DMS153 treated with DMSO at 0.1 percent for 48 hours (cell line): ENCODE data around the gene JMJD1C.
"Not testable (repeated sequence)": the region's sequence is repeated elsewhere in the genome, so short reads cannot be mapped to it uniquely, and the experiment has no call there.

ENCODE experiments used
- DNase-seq: peaks from one replicate; lab custom pipeline; 2025; ENCODE audit not compliant: unreplicated experiment; lab: John Stamatoyannopoulos, UW

The JMJD1C gene

DNA sequence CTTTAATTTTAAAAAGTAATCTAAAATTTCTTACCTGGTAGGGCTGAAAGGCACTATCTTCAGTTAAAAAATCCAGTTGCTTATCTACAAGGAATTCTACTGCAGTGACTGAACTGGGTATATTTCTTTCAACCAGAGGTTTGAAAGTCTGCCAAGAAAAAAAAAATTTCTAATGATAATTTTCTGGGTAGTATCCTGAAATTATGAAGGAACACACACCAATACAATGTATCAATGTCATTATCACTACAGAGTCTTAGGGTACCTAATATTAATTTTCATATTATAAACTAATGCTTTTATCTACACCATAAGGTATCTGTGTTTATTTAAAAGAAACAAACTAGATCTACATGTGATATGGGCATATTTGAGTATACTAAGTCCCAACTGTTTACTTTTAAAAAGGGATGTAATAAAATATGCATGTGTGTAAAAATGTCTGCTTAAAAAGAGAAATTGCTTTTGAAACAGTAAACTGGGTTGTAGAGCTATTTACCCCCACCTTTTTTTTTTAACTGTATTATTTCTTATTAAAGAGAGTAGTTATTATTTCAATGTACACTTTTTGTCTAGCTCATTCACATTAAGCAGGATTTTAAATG lies 201.1 kb downstream of the JMJD1C start:
- DNase-seq: no peak

DNA sequence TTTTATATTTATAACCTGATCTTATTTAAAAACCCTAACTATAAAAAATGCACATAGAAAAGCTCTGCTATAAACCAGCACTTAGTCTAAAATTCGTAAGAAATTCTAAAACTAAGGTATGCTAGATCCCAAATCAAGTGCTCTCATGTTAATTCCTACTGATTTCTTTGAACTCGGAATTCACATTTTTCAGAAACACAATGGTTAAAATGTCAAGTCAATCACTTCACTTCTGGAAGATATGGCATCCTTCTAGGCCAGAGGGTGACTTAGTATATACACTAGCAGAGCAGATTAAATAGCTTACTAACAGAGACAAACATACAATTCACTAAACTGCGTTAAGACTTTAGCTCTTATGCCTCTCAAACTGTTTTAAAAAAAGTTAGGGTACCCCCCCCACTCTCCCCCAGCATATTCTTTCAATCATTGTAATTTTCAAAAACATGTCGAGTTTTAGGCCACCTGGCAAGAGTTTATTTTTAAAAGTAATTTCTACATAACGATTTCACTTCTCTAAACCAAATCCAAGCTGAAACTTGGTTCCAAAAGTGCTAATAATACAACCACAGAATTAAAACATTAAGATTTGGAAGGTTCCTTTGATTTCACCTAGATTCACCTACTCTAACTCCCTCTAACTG lies 203.2 kb downstream of the JMJD1C start:
- no peak for DNase-seq

DNA sequence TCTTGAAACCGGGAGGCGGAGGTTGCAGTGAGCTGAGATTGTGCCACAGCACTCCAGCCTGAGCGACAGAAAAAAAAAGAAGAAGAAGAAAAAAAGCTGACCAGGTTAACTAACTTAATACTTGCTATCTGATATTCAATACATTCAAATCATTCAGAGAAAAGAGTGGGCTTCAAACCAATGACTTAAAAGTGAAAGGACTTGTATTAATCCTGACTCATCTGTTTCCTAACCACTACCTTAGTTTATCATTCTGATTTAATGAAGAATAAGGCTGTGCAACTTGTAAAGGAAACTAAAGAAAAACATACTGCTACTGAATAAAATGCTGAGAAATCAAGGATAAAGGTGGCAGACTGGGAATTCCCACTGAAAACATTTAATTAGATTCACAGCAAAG lies 204.3 kb downstream of the JMJD1C start:
- no peak for DNase-seq

DNA sequence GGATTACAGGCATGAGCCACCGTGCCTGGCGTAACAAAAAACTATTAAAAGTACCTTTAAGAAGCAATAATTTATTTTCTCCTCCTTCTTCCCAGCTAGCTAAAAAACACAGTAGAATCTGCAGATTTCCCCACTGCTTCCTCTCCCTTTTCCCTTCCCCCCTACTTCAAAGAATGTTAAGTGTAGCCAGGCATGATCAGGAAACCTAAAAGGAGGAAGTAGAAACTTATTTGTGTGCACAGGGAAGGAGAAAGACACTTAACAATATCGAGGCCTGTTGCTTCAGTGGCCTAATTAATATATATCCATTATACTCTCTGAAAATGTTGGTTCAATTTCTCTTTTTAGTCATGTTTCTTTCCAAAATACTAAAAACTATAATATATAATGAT lies 204.9 kb downstream of the JMJD1C start:
- no peak for DNase-seq

DNA sequence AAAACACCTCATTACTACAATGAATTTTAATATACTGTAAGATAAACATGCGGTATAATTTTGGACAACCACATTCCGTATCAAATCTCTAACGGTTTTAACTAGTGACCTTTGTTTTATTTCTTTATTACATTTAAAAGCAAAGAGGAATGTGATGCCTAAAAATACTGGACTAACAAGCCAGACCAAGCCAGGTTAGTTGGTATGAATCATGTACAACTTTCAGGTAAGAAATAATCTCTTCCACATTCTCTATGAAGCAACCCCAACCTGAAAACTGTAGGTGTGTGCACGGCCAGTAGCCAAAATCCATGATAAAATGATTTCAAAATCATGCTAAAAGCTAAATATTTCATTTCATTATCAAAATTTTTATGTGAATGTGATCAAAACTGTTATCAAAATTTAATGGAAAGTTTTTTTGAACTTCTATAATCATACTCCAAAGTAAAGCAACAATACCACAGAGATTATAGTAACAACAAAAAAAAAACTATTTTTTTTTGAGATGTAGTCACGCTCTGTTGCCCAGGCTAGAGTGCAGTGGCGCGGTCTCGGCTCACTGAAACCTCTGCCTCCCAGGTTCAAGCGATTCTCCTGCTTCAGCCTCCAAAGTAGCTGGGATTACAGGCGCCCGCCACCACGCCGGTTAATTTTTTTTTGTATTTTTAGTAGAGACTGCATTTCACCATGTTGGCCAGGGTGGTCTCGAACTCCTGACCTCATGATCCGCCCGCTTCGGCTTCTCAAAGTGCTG lies 205.5 kb downstream of the JMJD1C start:
- DNase-seq: no peak

DNA sequence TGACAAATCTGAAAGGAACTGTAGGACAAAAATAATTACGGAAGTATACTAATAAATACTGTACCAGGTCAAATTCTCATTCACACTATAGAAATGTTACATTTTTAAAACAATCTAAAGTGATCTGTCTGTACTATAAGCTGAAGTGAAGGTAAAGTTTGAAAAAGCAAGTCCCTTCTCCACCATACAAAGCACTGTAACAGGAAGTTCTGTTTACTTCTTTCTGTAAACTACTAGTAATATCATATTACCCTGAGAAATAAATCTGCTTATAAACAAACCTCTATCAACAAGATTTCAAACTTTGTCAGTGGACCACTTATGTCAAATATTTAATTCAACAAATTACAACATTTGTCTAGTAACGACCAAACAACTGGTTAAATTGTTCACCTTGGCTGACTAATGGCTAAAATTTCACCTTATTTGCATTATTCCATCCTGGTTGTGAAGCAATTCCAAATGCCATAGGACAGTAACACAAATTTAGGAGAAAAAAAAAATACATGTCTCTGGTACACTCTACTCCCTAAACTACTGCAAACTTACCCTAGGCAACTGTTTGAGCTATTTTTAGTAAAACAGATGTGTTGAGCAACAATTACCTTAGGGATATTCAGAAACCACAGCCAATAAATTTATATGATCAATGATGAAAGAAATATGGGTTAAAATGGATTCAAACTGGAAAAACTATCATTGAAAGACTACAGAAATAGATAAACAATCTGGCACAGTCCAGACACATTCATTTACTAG lies 206.7 kb downstream of the JMJD1C start:
- no peak for DNase-seq

DNA sequence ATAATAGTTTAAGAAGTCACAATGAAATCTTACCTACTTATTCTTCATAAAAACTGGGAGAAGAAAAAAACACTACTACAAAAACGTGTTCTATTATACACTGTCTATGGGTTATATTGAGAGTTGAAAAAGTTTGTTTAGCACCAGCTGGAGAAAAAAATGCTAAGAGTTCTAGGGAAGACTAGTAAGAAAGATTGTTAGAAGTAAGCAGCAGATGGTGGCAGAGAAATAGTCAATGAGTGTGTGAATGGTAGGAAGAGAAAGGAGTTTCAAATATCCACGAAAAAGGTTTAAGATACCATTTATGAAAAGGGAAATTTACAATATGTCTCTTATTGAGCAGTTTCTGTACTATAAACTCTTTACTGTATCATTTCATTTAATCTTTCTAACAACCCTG lies 208.0 kb downstream of the JMJD1C start:
- no peak for DNase-seq

DNA sequence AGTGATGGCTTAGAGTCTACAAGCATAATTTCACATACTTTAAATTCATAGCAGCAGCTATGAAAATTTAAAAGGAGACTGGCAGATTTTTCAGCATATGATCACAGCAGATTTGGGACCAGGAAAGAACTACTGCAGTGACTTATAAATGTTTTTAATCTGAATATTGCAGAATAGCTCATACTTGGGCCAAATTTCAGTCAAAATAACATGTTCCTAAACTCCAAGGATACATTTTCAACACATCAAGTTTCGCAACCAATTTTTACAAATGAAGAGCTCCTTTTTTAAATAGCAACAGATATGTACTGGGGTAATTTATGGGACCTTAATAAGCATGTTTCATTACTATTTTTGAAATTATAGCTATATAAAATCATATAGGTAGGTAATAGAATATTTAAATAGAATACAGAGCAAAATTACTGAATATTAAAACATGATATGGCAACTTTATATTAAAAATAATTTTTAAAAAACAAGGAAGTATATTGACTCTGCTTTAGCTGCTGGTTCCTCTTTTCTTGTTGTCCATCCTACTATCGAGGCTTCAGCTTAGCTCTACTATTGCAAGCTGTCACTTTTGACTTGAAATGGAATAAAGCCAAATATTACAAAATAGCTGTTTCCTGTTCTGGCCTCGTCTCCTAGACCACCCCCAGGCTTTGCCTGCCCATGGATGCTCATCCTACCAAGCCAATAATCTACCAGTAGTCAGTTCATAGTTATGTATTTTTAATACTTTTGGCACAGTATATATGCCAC lies 209.6 kb downstream of the JMJD1C start:
- no peak for DNase-seq

DNA sequence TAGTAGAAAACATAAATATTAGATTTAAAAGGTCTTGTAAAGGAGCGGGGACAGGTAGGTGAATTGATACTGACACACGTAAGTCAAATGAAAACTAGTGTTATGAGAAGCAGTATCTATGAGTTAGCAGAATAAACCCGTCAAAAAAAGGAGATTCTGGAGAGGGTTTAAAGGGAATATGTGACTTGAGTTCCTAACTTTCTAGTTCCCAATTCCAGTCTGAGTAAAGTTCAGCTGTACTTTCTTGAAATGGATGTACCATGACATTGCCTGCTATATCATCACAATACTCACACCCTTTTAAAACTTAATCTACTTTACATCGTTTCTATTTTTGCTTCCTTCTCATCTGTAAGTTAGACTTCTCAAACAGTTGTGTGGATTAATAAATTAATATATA lies 210.5 kb downstream of the JMJD1C start:
- DNase-seq: no peak

DNA sequence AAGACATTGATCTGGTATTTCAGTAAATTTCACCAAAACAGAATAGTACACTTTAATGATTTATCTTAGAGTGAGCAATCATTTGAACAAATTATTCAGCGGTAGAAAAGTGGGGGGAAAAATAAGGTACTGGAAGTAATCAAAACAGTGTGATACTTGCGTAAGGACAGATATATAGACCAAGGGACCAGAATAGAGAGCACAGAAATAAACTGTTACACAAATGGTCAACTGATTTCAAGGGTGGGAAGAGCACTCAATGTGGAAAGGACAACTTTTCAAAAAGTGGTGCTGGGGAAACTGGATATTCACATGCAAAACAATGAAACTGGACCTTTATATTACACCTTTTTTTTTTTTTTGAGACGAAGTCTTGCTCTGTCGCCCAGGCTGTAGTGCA lies 212.7 kb downstream of the JMJD1C start:
- DNase-seq: no peak

DNA sequence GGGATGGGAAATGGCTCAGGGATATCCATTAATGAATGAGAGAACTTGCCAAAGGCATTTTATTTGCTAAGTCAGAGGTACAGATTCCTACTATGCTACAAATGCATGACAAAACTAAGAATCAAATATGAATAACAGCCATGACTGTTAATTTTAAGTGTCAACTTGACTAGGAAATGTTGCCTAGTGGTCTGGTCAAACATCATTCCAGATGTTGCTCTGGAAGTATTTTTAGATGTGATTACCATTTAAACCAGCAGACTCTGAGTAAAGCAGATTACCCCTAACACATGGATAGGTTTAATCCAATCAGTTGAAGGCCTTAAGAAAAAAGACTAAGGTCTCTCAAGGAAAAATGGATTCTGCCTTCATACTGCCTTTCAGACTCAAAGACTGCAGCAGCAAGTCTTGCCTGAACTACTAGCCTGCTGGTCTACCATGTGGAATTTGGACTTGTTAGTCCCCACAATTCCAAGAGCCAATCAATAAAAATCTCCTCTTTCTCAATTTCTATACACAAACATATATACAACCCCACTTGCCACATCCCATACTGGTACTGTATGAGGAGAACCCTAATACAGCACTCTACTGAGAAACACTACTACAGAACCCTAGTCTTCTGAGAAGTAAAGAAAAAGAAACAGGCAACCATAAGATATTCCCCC lies 213.5 kb downstream of the JMJD1C start:
- no peak for DNase-seq

DNA sequence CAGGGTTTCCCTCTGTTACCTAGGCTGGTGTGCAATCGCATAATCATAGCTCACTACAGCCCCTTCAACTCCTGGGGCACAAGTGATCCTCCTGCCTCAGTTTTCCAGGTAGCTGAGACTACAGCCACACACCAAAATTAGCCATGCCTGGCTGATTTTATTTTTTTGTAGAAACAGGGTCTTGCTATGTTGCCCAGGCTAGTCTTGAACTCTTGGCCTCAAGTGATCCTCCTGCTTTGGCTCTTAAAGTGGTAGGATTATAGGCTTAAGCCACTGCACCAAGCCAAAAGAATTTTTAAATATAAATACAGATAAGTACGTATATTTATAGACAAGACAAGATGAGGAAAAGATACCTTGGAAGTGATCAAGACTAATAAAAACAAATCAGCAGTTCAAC lies 215.7 kb downstream of the JMJD1C start:
- DNase-seq: no peak

DNA sequence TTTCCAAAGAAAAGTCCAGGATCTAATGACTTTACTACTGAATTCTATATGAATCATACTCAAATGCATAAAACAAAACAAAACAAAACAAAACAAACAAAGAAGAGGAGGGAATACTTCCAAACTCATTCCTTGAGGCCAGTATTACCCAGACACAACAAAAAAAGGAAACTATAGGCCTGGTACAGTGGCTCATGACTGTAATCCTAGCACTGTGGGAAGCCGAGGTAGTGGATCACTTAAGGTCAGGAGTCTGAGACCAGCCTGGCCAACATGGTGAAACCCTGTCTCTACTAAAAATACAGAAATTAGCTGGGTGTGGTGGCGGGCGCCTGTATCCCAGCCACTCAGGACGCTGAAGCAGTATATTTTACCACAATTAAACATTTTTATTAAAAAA lies 218.0 kb downstream of the JMJD1C start:
- DNase-seq: no peak

DNA sequence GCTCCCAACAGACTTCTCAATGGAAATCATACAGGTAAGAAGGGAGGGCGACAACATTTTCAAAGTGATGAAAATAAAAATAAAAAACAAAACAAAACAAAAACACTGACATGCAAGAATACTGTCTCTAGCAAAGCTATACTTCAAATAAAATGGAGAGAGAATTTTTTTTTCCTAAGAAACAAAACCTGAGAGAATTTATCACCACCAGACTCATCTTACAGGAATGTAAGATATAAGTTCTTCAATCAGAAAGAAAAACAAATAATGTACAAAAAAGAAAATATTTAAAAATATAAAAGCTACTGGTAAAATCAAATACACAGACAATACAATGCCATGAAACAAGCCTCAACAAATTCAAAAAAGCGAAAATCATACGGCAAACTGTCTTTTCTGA lies 219.4 kb downstream of the JMJD1C start:
- no peak for DNase-seq

DNA sequence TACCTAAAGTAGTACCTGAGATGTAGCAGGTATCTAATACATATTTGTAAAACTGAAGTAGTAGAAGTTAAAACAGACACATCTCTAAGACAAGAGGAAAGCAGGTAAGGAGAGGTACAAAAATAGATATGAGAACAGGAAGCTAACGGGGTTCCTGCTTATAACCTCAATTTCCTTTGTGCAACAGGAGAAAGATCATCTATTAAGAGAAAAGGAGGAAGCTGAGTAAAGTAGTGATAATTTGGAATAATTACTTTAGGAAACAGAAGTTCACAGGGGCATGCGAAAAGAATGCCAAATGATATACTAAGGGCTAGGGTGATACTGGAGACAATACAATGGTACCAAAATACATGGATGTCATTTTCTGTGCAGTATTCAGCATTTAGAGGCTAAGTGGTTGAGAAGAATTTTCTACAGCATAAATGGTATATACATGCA lies 223.9 kb downstream of the JMJD1C start:
- DNase-seq: no peak

DNA sequence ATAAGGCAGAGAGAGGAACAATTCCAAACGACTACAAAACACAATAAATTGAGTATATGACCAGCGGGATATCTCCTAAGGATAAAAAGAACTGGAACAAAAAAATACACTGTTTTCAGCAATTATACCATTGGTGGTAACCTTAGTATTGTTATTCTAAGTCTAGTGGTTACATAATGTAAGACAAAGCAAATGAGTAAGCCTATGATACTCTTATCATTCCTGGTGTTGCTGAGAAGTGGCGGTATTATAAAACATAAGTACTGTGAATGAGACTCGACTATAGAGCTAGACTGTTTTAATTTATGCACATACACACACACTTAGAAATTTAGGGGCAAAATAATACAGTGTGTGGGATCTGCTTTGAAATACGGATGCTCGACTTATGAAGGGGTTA lies 225.0 kb downstream of the JMJD1C start:
- no peak for DNase-seq

DNA sequence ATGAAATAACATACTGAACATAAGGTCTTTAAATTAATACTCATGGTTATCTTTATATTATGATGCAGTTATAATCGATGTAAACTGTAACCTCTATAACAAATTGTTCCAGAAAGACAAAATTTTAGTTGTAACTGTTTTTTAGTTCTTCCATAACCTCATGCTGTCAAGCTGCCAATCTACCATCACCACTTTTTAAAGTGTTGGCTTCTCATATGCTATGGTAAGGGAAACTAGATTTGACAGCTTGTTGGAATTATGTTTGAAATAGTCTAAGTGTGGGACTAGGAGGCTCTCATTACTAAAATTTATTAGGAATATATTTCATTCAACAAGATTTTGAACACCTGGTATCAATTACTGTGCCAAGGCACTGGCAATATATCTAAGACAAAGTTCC lies 227.3 kb downstream of the JMJD1C start:
- no peak for DNase-seq

DNA sequence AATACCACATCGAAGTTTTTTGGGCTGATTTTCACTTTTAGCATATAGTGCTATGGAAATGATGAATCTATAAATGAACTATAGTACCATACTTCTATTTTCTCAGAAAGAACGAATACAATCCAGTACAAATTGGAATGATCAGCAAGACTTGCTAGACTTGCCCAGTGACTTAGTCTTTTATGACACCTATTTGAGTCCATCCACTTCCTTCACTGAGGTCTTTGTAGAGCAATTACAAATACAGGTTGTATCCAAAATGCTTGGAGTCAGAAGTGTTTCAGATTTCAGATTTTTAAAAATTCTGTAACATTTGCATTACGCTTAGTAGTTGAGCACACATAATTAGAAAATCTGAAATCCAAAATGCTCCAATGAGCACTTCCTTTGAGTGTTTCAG lies 228.4 kb downstream of the JMJD1C start:
- DNase-seq: no peak

DNA sequence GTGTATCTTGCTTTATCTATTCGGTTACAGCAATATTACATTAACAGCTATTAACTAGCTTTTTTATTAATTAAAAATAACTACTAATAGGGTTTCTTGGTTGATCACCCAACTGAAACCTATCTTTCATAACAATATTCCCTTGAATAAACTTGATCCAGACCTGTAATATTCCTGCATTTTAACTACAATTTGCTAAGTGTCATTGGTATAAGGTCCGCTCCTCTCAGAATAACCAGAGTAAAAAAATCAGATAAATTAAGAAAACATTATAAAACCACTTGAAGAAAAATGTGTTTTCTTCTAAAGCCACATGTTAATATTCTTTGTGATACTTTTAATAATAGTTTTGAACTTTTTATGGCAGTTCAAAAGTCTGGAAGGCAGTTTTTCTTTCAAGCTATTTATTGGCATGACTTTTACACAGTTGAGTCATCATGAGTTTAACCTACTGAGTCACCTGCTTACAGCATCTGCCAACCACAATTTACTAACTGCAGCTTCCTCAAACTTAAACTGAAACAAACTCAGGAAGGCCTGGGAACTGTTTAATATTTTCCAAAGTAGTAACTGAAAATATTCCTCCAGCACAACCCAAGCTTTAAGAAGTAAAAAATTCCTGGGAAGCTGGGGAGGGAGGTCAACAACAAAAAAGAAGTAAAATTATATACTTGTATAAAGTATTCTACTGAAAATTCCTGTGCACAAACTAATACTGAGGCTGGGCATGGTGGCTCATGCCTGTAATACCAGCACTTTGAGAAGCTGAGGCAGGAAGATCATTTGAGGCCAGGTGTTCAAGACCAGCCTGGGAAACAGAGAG lies 229.5 kb downstream of the JMJD1C start:
- no peak for DNase-seq

DNA sequence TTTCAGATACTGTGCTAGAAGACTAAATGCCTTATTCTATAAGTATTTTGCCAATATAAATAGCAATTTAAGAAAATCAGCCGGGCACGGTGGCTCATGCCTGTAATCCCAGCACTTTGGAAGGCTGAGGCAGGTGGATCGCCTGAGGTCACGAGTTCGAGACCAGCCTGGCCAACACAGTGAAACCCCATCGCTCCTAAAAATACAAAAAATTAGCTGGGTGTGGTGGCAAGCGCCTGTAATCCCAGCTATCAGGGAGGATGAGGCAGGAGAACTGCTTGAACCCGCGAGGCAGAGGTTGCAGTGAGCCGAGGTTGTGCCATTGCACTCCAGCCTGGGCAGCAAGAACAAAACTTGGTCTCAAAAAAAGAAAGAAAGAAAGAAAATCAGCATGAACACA lies 230.6 kb downstream of the JMJD1C start:
- DNase-seq: not testable (repeated sequence)
